AG04450 (cell line): ENCODE measurements around the gene SDR9C7. TPM values are rescaled to one million over a fixed set of nuclear protein-coding genes. Genes with fewer than 3 reads are reported as not detected.
"Not testable (repeated sequence)": the region's sequence is repeated elsewhere in the genome, so short reads cannot be mapped to it uniquely, and the experiment has no call there.

Experiments used
- CTCF ChIA-PET: fragments of 300-600, 350-600 bp; formaldehyde crosslinking; extraction: SDS; loops from one replicate; lab custom pipeline; 2022; ENCODE audit warnings: antibody characterized with exemption, inconsistent platforms; lab: Charles Lee
- POLR2A ChIA-PET: fragments of 350-600 bp; formaldehyde crosslinking; extraction: SDS; loops from one replicate; lab custom pipeline; 2021; ENCODE audit warnings: antibody characterized with exemption, inconsistent platforms; lab: Yijun Ruan, JAX
- DNase-seq: peaks from one replicate; pipeline ENCODE4 v3.0.0-alpha.2; 2011; ENCODE audit warnings: low read depth, low spot score
- H3K27ac ChIP-seq: one replicate; pipeline ENCODE4 v1.5.1; 2012; ENCODE audit warnings: low read depth, low read length, control low read depth
- H3K27me3 ChIP-seq: one replicate; pipeline ENCODE4 v1.6.0; 2012; ENCODE audit warnings: low read length; ENCODE audit not compliant: control insufficient read depth, insufficient read depth
- H3K4me3 ChIP-seq: 2 replicates; pipeline ENCODE4 v1.5.1; 2011; ENCODE audit warnings: mild to moderate bottlenecking, low read depth, low read length, control low read depth
- H3K9me3 ChIP-seq: 2 replicates; pipeline ENCODE4 v1.5.1; 2012; ENCODE audit warnings: low read length; ENCODE audit not compliant: control insufficient read depth, insufficient read depth
- polyA plus RNA-seq: library from polyadenylated mRNA; depleted of rRNA; stranded (reverse); fragments of >200 nt; gene quantifications from 2 replicates; pipeline ENCODE4 v1.2.3, GENCODE V29; 2011
- TF ChIP-seq, protein P1 (sequence below): IDR thresholded peaks from 2 replicates; pipeline ENCODE4 v1.5.1; 2011; ENCODE audit warnings: low read depth, low read length, control low read depth, inconsistent platforms

SDR9C7 gene
- polyA plus RNA-seq, 1 experiment: not detected

GRCh38 chr12:56897844-56898361, 36.3 kb downstream of the SDR9C7 start:
- Histone ChIP-seq H3K27me3 (no peaks in the 10 kb centered on the region), H3K9me3 (peaks cover 16% of the 10 kb centered on the region), H3K4me3 (no peak overlapping the region), H3K27ac (no peak overlapping the region)
- TF ChIP-seq, protein P1, sequence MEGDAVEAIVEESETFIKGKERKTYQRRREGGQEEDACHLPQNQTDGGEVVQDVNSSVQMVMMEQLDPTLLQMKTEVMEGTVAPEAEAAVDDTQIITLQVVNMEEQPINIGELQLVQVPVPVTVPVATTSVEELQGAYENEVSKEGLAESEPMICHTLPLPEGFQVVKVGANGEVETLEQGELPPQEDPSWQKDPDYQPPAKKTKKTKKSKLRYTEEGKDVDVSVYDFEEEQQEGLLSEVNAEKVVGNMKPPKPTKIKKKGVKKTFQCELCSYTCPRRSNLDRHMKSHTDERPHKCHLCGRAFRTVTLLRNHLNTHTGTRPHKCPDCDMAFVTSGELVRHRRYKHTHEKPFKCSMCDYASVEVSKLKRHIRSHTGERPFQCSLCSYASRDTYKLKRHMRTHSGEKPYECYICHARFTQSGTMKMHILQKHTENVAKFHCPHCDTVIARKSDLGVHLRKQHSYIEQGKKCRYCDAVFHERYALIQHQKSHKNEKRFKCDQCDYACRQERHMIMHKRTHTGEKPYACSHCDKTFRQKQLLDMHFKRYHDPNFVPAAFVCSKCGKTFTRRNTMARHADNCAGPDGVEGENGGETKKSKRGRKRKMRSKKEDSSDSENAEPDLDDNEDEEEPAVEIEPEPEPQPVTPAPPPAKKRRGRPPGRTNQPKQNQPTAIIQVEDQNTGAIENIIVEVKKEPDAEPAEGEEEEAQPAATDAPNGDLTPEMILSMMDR: no peak
- ChIA-PET POLR2A (no interaction called here), CTCF (no interaction called here)
- no peak for DNase-seq

DNA sequence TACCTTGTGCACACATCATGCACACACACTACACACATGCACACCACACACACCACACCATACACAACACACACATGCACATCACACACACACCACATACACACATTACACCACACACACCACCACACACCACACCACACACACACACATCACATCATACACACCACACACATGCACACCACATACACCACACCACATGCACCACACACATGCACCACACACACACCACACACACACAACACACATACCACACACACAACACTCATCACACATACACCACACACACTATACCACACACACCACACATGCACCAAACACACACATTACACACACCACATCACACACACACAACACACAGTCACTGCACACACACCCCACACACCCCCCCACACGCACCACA, 38.1 kb downstream of the SDR9C7 start:
- no peak for DNase-seq
- Histone ChIP-seq H3K27ac (no peak overlapping the region), H3K4me3 (no peak overlapping the region), H3K9me3 (peaks cover 15% of the 10 kb centered on the region), H3K27me3 (no peaks in the 10 kb centered on the region)
- ChIA-PET CTCF (no interaction called here), POLR2A (no interaction called here)
- TF ChIP-seq, protein P1: no peak

DNA sequence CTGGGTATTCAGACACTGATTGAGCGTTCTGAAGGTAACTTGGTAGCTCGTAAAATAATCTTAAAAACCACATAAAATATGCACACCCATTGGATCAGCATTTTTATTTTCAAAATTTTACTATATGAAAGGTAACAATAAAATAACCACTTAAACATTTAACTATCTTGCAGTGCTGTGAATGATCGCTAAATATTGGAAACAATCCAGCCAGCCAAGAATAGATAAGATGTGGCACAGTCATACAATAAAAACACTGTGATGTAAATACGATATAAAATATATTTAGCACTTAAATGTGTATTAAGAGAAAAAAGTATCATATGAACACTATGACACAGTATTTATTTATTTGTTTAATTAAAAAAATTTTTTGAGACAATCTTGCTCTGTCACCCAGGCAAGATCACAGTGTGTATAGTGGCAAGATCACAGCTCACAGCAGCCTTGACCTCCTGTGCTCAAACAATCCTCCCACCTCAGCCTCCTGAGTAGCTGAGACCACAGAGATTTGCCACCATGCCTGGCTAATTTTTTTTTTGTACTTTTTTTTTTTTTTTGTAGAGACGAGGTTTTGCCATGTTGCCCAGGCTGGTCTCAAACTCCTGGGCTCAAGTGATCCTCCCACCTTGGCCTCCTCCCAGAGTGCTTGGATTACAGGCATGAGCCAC, 39.4 kb downstream of the SDR9C7 start:
- H3K27me3 ChIP-seq: no peaks in the 10 kb centered on the region
- peaks cover 2% of the 10 kb centered on the region for H3K9me3 ChIP-seq
- H3K27ac ChIP-seq: no peak overlapping the region
- ChIA-PET POLR2A (no interaction called here), CTCF (no interaction called here)
- TF ChIP-seq, protein P1: no peak
- H3K4me3 ChIP-seq: no peak overlapping the region
- no peak for DNase-seq

DNA sequence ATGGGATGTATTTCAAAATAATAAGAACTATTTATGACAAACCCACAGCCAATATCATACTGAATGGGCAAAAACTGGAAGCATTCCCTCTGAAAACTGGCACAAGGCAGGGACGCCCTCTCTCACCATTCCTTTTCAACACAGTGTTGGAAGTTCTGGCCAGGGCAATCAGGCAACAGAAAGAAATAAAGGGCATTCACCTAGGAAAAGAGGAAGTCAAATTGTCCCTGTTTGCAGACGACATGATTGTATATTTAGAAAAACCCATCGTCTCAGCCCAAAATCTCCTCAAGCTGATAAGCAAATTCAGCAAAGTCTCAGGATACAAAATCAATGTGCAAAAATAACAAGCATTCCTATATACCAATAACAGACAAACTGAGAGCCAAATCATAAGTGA, 42.3 kb downstream of the SDR9C7 start:
- H3K27ac ChIP-seq, DNase-seq, H3K27me3 ChIP-seq, H3K9me3 ChIP-seq, POLR2A ChIA-PET, H3K4me3 ChIP-seq, CTCF ChIA-PET: not testable (repeated sequence)

DNA sequence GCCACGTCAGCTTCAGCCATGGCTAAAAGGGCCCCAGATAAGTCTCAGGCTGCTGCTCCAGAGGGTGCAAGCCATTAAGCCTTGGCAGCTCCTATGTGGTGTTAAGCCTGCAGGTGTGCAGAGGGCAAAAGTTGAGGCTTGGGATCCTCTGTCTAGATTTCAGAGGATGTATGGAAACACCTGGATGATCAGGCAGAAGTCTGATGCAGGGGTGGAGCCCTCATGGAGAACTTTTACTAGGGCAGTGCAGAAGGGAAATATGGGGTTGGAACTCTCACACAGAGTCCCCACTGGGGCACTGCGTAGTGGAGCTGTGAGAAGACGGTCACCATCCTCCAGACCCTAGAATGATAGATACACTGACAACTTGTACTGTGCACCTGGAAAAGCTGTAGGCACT, 47.9 kb downstream of the SDR9C7 start:
- Histone ChIP-seq H3K27me3 (no peaks in the 10 kb centered on the region), H3K9me3 (no peaks in the 10 kb centered on the region), H3K4me3 (no peak overlapping the region), H3K27ac (no peak overlapping the region)
- DNase-seq: no peak
- POLR2A ChIA-PET: no interaction called here
- CTCF ChIA-PET: no interaction called here
- TF ChIP-seq, protein P1: no peak
